ENCODE measurements around the gene APC2. TPM values are rescaled to one million over a fixed set of nuclear protein-coding genes. Genes with fewer than 3 reads are reported as not detected.

APC2 gene, protein sequence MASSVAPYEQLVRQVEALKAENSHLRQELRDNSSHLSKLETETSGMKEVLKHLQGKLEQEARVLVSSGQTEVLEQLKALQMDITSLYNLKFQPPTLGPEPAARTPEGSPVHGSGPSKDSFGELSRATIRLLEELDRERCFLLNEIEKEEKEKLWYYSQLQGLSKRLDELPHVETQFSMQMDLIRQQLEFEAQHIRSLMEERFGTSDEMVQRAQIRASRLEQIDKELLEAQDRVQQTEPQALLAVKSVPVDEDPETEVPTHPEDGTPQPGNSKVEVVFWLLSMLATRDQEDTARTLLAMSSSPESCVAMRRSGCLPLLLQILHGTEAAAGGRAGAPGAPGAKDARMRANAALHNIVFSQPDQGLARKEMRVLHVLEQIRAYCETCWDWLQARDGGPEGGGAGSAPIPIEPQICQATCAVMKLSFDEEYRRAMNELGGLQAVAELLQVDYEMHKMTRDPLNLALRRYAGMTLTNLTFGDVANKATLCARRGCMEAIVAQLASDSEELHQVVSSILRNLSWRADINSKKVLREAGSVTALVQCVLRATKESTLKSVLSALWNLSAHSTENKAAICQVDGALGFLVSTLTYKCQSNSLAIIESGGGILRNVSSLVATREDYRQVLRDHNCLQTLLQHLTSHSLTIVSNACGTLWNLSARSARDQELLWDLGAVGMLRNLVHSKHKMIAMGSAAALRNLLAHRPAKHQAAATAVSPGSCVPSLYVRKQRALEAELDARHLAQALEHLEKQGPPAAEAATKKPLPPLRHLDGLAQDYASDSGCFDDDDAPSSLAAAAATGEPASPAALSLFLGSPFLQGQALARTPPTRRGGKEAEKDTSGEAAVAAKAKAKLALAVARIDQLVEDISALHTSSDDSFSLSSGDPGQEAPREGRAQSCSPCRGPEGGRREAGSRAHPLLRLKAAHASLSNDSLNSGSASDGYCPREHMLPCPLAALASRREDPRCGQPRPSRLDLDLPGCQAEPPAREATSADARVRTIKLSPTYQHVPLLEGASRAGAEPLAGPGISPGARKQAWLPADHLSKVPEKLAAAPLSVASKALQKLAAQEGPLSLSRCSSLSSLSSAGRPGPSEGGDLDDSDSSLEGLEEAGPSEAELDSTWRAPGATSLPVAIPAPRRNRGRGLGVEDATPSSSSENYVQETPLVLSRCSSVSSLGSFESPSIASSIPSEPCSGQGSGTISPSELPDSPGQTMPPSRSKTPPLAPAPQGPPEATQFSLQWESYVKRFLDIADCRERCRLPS (N-terminal part only)
- total RNA-seq (ENCODE audit: low replicate concordance), result 1.3 and 12.2 TPM in 2 replicates

DNA sequence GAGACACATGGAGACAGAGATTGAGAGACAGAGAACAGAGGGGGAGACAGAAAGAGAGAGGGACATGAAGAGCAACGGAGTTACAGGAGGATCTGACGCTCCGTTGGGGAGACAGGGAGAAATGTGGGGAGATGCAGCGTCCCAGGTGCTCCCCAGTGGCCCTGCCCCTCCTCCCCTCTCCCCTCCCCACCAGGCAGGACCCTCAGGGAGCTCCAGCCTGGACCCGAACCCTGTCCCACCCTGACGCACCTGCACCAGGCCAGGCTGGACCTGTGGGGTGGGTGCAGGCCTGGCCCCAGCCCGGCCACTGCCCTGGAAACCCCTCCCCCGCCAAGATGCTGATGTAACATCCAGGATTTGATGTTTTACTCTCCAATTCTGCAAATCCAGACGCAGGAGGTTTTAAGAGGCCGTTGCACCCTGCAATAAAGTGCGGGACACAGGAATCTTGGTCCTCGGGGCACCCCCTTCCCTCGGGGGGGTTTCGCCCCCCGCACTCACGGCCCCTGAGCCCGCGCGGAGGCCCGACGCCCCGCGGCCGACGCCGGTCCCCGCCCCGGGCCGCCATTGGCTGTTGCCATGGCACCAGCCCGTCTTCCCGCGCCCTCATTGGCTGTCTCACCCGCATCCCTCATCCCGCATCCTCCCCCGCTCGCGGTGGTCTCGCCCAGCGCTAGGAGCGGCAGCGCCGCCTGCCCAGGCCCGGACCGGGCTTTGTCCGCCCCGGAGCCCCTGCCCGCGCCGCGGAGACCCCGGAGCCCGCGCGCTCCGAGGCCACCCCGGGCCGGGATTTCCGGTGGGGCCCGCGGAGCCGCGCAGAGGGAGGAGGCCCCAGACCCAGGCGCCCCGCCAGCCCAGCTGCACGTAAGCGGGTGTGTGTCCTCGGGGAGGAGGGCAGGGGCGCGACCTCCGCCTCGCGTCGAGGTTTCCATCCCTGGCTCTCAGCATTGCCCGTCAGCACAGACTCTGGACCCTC lies at the start of gene APC2:
TSS of gene APC2 (plus strand) at position 655 of the 976 bp plus-strand sequence. CDS start 2,881 bp downstream, outside the sequence.
- peaks cover 66% of the 10 kb centered on the region for H3F3A ChIP-seq (ENCODE audit: low read depth)
- H3K9me3 ChIP-seq (ENCODE audit: low read depth), result no peaks in the 10 kb centered on the region
- TF ChIP-seq, protein P1, sequence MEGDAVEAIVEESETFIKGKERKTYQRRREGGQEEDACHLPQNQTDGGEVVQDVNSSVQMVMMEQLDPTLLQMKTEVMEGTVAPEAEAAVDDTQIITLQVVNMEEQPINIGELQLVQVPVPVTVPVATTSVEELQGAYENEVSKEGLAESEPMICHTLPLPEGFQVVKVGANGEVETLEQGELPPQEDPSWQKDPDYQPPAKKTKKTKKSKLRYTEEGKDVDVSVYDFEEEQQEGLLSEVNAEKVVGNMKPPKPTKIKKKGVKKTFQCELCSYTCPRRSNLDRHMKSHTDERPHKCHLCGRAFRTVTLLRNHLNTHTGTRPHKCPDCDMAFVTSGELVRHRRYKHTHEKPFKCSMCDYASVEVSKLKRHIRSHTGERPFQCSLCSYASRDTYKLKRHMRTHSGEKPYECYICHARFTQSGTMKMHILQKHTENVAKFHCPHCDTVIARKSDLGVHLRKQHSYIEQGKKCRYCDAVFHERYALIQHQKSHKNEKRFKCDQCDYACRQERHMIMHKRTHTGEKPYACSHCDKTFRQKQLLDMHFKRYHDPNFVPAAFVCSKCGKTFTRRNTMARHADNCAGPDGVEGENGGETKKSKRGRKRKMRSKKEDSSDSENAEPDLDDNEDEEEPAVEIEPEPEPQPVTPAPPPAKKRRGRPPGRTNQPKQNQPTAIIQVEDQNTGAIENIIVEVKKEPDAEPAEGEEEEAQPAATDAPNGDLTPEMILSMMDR (IDR thresholded peaks at IDR 0.05), result no peak
- TF ChIP-seq EZH2 (IDR thresholded peaks at IDR 0.05) (peak; percentile 38), EZH2phosphoT487 (IDR thresholded peaks at IDR 0.05) (peak; percentile 26)
- peaks cover 52% of the 10 kb centered on the region for H3K4me1 Mint-ChIP-seq
- H3K27ac Mint-ChIP-seq, result peak within 1 kb of the TSS; percentile 96
- no peaks in the 10 kb centered on the region for H3K79me2 ChIP-seq (ENCODE audit: low read depth)
- H3K27ac ChIP-seq, result no peak within 1 kb of the TSS
- H3K27me3 Mint-ChIP-seq (ENCODE audit: insufficient read depth, low read depth), result peaks cover 22% of the 10 kb centered on the region
- H2AFZ ChIP-seq (replicated peaks), result no peak within 1 kb of the TSS
- no peaks in the 10 kb centered on the region for H3K9me3 Mint-ChIP-seq
- peak within 1 kb of the TSS; percentile 88 for H3K4me3 Mint-ChIP-seq
- H3K4me2 ChIP-seq, result peak within 1 kb of the TSS; percentile 76
- peak; percentile 95 for DNase-seq (ENCODE audit: low spot score)
- H3K36me3 Mint-ChIP-seq, result peaks cover 6% of the 10 kb centered on the region
- peaks cover 97% of the 10 kb centered on the region for H3K27me3 ChIP-seq
- H4K20me1 ChIP-seq (ENCODE audit: low read depth), result peaks cover 63% of the 10 kb centered on the region
- no peak within 1 kb of the TSS for H3K9ac ChIP-seq
- H3K4me1 ChIP-seq, result peaks cover 33% of the 10 kb centered on the region
- peak within 1 kb of the TSS; percentile 46 for H3K4me3 ChIP-seq
- H3K36me3 ChIP-seq, result no peaks in the 10 kb centered on the region

DNA sequence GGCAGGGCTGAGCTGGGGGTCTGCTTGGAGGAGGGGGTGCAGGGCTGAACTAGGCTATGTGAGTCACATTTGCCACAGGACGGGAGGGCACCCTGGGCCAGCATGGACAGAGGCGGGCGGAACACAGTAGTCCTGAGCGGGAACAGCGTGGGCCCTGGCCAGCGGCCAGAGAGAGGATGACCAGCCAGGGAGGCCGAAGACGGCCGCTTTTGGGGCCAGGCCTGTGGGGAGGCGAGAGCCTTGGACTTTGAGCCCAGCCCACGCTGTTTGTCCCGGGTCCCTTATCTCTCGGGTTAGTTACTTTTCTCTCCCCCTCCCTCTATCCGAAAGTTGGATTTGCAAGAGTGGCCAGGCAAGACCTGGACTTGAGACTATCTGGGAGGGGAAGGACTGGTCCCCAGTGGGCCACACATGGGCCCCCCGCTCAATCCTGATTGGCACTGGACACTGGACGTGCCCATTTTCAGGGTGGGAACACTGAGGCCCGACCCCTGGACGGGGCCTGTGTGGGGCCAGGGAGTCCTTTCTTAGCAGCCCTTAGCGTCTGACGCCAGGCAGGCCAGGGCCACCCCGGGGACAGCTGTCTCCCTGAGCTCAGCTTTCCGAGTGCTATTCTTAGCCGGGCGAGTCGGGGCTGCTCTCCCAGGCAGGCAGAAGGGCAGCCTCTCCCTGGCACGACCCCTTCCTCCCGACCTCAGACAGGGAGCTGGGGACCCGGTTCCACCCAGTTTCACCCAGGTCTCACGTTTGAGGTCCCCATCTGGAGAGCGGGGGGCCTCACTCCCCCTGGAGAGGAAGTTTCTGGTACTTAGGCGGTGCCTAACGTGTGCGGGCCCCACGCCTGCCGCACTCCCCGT lies 49.4 kb upstream of the APC2 start:
- H3K79me2 ChIP-seq (ENCODE audit: low read depth), result peaks cover 8% of the 10 kb centered on the region
- peaks cover 3% of the 10 kb centered on the region for H3K27me3 Mint-ChIP-seq (ENCODE audit: insufficient read depth, low read depth)
- peaks cover 9% of the 10 kb centered on the region for H3K4me1 Mint-ChIP-seq
- no peaks in the 10 kb centered on the region for H3K9me3 Mint-ChIP-seq
- no peak overlapping the region for H3K27ac ChIP-seq
- H3K4me2 ChIP-seq, result peak overlapping the region; percentile 99
- H3K9ac ChIP-seq, result peak overlapping the region; percentile 39
- peak overlapping the region; percentile 87 for H3K4me3 ChIP-seq
- H3K27ac Mint-ChIP-seq, result no peak overlapping the region
- no peaks in the 10 kb centered on the region for H3K9me3 ChIP-seq (ENCODE audit: low read depth)
- H3K27me3 ChIP-seq, result peaks cover 7% of the 10 kb centered on the region
- H2AFZ ChIP-seq (replicated peaks), result peak overlapping the region; percentile 82
- no peaks in the 10 kb centered on the region for H3K4me1 ChIP-seq
- TF ChIP-seq EZH2 (IDR thresholded peaks at IDR 0.05), result no peak
- TF ChIP-seq EZH2phosphoT487 (IDR thresholded peaks at IDR 0.05), result no peak
- no peaks in the 10 kb centered on the region for H3K36me3 Mint-ChIP-seq
- H3K36me3 ChIP-seq, result no peaks in the 10 kb centered on the region
- peak overlapping the region; percentile 81 for H3K4me3 Mint-ChIP-seq
- H3F3A ChIP-seq (ENCODE audit: low read depth), result peaks cover 6% of the 10 kb centered on the region
- peaks cover 18% of the 10 kb centered on the region for H4K20me1 ChIP-seq (ENCODE audit: low read depth)
- peak; percentile 40 for DNase-seq (ENCODE audit: low spot score)
